A172 (cell line): ENCODE measurements around the gene DES. TPM values are rescaled to one million over a fixed set of nuclear protein-coding genes. Genes with fewer than 3 reads are reported as not detected.
A peak's percentile ranks its signal among the peaks of the same experiment; 100 is the strongest.
"Not testable (repeated sequence)": the region's sequence is repeated elsewhere in the genome, so short reads cannot be mapped to it uniquely, and the experiment has no call there.

Experiments
- DNase-seq: peaks from one replicate; pipeline ENCODE4 v3.0.0-alpha.2; 2015; ENCODE audit warnings: low spot score
- total RNA-seq: library from RNA; depleted of rRNA; stranded (reverse); fragments of >200 nt; shearing (Covaris generic); gene quantifications from 2 replicates; pipeline ENCODE4 v1.2.3, GENCODE V29; 2014; rRNA removed

DES gene
- total RNA-seq: 30.0 and 34.5 TPM in 2 replicates

- no peak for DNase-seq
Measured at GRCh38 chr2:219418155-219419011, at the start of gene DES. Gene DES (plus strand): TSS chr2:219418377. CDS start chr2:219418463, 86 bp downstream.

DNA sequence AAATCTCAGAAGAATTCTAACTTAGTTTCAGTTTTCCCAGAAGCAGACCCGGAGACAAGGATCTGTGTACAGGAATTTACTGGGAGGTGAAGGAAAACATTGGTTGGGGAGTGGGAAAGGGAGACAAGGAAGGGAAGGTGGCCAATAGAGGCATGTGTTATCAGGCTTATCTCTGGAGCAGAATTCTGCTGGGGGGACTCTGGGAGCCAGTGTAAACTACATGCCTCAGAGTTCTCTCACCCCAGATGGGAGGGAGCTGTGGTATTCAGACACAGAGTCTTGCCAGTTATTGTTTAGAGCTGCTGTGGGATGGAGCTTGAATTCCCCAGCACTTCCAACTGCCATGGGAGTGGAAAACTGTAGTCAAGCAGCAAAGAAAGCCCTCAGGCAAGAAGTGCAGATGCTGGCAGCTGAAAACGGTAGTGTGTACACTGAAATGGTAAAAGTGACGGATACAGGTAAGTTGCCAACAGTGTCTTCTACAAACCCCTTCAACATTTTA lies 49.4 kb upstream of the DES start:
- DNase-seq: peak; percentile 72

GRCh38 chr2:219369447-219369861 lies 48.7 kb upstream of the DES start:
- peak; percentile 14 for DNase-seq

- DNase-seq: no peak
Measured at GRCh38 chr2:219378163-219378851, 39.9 kb upstream of the DES start.

DNA sequence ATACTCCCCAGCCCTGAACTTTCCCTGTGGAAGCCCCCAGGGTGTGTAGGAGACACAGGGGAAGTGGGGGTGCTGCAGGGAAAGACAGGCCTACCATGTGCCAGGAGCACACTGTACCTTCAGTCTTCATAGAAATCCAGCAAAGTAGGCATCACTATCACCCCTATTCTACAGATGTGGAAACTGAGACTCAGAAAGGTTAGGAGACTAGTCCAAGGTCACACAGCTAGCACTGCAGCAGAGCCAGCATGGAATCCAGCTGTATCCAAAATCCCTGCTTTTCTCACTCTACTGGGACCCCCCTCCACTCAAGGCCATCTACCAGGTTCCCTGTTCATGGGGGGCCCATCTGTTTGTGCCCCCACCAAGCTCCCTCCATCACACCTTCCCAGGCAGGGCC lies 37.3 kb upstream of the DES start:
- no peak for DNase-seq

GRCh38 chr2:219381448-219381847 lies 36.7 kb upstream of the DES start:
- DNase-seq: no peak

GRCh38 chr2:219384083-219384713 lies 34.0 kb upstream of the DES start:
- DNase-seq: no peak

- DNase-seq: no peak
Measured at GRCh38 chr2:219384859-219385258, 33.3 kb upstream of the DES start.

GRCh38 chr2:219385958-219386520 lies 32.1 kb upstream of the DES start:
- no peak for DNase-seq

GRCh38 chr2:219386532-219387280 lies 31.5 kb upstream of the DES start:
- no peak for DNase-seq

- peak; percentile 73 for DNase-seq
Measured at GRCh38 chr2:219387306-219388120, 30.7 kb upstream of the DES start, which contains the start of gene DNPEP. Gene DNPEP (minus strand): TSS chr2:219387912. CDS start chr2:219387794, 118 bp downstream.

DNA sequence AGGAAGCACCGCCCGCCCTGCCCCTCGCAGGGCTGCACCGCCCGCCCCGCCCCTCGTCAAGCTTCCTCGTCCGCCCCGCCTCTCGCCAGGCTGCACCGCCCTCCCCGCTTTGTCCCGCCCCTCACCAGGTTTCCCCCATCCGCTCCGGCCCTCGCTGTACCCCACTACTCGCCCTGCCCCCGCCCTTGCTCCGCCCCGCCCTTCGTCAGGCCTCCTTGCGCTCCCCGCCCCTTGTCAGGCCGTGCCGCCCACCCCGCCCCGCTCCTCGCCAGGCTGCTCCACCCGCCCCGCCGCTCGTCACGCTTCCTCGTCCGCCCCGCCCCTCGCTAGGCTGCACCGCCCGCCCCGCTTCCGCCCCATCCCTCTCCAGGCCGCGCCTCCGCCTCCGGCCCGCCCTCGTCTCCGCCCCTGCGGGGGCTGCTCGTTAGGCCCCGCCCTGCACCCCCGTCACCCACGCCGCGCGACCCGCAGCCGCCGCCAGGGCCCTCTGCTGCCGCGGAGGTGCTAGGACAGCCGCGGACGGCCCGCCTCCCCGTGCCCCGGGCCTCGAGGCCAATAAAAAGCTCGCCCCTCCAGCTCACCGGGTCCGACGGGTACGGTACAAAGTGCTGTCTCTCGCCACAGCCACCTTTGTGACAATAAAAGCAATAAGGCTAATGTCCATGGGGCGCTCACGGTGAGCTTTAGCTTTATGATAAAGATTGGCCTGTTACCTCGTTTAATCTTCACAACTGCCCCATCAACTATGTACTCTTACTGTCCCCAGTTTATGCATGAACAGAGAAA lies 29.9 kb upstream of the DES start:
- peak; percentile 81 for DNase-seq

- no peak for DNase-seq
Measured at GRCh38 chr2:219388907-219389156, 29.3 kb upstream of the DES start.

DNA sequence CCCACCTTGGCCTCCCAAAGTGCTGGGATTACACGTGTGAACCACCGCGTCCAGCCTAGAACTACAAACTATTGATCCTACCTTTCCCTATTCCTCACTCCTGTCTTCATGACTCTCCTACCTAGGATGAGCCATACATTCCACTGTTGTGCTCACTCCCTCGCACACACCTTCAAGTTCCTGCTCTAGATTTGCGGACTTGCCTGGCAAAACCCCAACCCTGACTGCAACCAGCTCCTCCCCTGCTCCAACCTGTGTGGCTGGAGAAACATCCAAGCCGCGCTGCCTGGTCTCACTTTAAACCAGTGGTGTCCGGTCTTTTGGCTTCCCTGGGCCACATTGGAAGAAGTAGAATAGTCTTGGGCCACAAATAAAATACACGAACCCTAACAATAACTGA lies 25.4 kb upstream of the DES start:
- no peak for DNase-seq

DNA sequence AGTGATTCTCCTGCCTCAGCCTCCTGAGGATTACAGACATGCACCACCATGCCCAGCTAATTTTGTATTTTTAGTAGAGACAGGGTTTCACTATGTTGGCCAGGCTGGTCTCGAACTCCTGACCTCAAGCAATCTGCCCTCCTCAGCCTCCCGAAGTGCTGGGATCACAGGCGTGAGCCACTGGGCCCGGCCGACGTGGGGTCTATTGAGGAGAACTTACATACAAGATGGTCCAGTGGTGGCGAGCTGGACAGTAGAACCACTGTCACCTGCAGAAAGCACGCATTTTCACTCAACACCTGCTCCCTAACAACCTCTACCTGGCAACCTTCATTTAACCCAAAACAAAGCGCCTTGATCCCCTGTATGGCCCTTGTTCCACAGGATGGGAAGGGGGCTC lies 23.1 kb upstream of the DES start:
- not testable (repeated sequence) for DNase-seq

GRCh38 chr2:219395609-219396008 lies 22.6 kb upstream of the DES start:
- DNase-seq: no peak

GRCh38 chr2:219396863-219397457 lies 21.2 kb upstream of the DES start:
- no peak for DNase-seq

DNA sequence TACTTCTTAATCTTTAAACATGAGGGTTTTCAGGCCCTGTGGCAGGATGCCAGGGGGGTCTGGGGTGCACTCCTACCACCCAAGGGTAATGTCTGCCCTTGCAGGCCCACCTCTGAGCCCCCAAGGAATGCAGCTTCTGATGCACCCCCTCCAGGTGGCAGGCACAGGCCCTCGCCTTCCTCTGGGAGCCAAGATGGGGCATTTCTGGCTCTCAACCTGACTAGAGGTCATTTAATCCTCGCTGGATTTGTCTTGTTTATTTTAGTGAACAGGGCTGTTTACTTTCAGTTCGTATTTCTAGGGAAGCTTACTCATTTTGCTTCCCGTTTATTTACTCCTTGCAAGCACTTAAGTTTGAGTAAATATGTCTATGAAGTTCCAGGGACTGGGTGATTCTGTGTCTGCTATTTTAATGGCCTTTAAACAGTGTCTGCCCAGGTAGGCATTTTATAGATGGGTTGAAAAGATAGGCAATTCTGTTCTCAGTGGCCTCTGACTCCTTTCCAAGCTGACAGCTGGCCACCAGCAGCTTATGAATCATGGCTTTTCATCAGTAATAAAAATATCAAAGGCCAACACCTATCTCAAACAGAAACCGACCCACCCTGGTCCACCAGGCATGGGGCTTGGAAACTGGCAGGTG lies 19.3 kb upstream of the DES start:
- DNase-seq: peak; percentile 16
